Anterior cingulate cortex (tissue), 58 donors: Measurements from ENCODE around the gene NBPF3.

ENCODE experiments used
- DNase-seq, 58 donors: peaks; one replicate each; lab custom pipeline; 2025; lab: John Stamatoyannopoulos, UW

NBPF3 gene

GRCh38 chr1:21491488-21492355 lies 51.8 kb downstream of the NBPF3 start:
- DNase-seq: no peak

GRCh38 chr1:21492356-21492625 lies 52.4 kb downstream of the NBPF3 start:
- DNase-seq: no peak

GRCh38 chr1:21494196-21494595 lies 54.3 kb downstream of the NBPF3 start:
- DNase-seq: no peak

GRCh38 chr1:21495225-21495820 lies 55.4 kb downstream of the NBPF3 start:
- DNase-seq: peak in 2 of 58 donors; percentile 2 to 7

GRCh38 chr1:21496063-21496462 lies 56.1 kb downstream of the NBPF3 start:
- DNase-seq: no peak

- no peak for DNase-seq
Measured at GRCh38 chr1:21496886-21497285, 56.9 kb downstream of the NBPF3 start.

- DNase-seq: no peak
Measured at GRCh38 chr1:21497466-21498061, 57.6 kb downstream of the NBPF3 start.

GRCh38 chr1:21499283-21499950 lies 59.5 kb downstream of the NBPF3 start:
- no peak for DNase-seq

GRCh38 chr1:21503706-21504377 lies 63.9 kb downstream of the NBPF3 start:
- peak in 10 of 58 donors; percentile 2 to 57 (median 24) for DNase-seq

GRCh38 chr1:21506804-21507203 lies 66.9 kb downstream of the NBPF3 start:
- no peak for DNase-seq

- no peak for DNase-seq
Measured at GRCh38 chr1:21507511-21508270, 67.8 kb downstream of the NBPF3 start.

- peak in 26 of 58 donors; percentile 6 to 52 (median 22) for DNase-seq
Measured at GRCh38 chr1:21508580-21509350, 68.8 kb downstream of the NBPF3 start.

GRCh38 chr1:21509351-21510112 lies 69.6 kb downstream of the NBPF3 start, which contains the start of gene ALPL:
Gene ALPL (plus strand): TSS chr1:21509423. CDS start chr1:21554082, 44,659 bp downstream.
- DNase-seq: peak in 1 of 58 donors; percentile 40

GRCh38 chr1:21510113-21510493 lies 70.2 kb downstream of the NBPF3 start:
- no peak for DNase-seq

- no peak for DNase-seq
Measured at GRCh38 chr1:21510885-21511578, 71.1 kb downstream of the NBPF3 start.

GRCh38 chr1:21511579-21512522 lies 71.9 kb downstream of the NBPF3 start:
- DNase-seq: peak in 7 of 58 donors; percentile 8 to 38 (median 15)
